HepG2 (cell line): ENCODE measurements around the gene FUT6. TPM values are rescaled to one million over a fixed set of nuclear protein-coding genes. Genes with fewer than 3 reads are reported as not detected.

Source experiments
- DMAP1 ChIP-seq: IDR thresholded peaks from 2 replicates; pipeline ENCODE4 v1.6.1; 2016
- GABPB1 ChIP-seq: IDR thresholded peaks from 2 replicates; pipeline ENCODE4 v1.6.1; 2016; ENCODE audit warnings: mild to moderate bottlenecking, missing genetic modification reagents, moderate library complexity, missing compliant biosample characterization
- HBP1 ChIP-seq: IDR thresholded peaks from 2 replicates; pipeline ENCODE4 v1.6.1; 2016; ENCODE audit warnings: low read depth, control low read depth
- HNF4A ChIP-seq: sonication (generic); formaldehyde crosslinking; IDR thresholded peaks from 2 replicates; pipeline ENCODE4 v1.4.0; 2020; ENCODE audit warnings: missing genetic modification reagents
- HOXA3 ChIP-seq: sonication (generic); formaldehyde crosslinking; IDR thresholded peaks from 2 replicates; pipeline ENCODE4 v1.5.0; 2020; ENCODE audit warnings: missing genetic modification reagents
- JDP2 ChIP-seq: sonication (generic); formaldehyde crosslinking; IDR thresholded peaks from 2 replicates; pipeline ENCODE4 v1.8.1; 2022; ENCODE audit warnings: missing genetic modification reagents, borderline replicate concordance
- MED1 ChIP-seq: sonication (generic); formaldehyde crosslinking; IDR thresholded peaks from 2 replicates; pipeline ENCODE4 v1.4.0; 2020; ENCODE audit warnings: missing genetic modification reagents
- NFIC ChIP-seq: IDR thresholded peaks from 2 replicates; pipeline ENCODE4 v1.6.1; 2012; ENCODE audit warnings: mild to moderate bottlenecking, low read length, inconsistent platforms
- REPIN1 ChIP-seq: sonication (generic); formaldehyde crosslinking; IDR thresholded peaks from 2 replicates; pipeline ENCODE4 v1.8.0; 2022; ENCODE audit warnings: missing genetic modification reagents, low read depth, mild to moderate bottlenecking, borderline replicate concordance
- SKIL ChIP-seq: sonication (generic); formaldehyde crosslinking; IDR thresholded peaks from 2 replicates; pipeline ENCODE4 v1.8.0; 2022; ENCODE audit warnings: missing genetic modification reagents, mild to moderate bottlenecking, moderate library complexity, borderline replicate concordance
- TCF7L2 ChIP-seq: IDR thresholded peaks from 2 replicates; pipeline ENCODE4 v1.6.1; 2011; ENCODE audit warnings: mild to moderate bottlenecking, low read depth, low read length, moderate library complexity
- YEATS4 ChIP-seq: sonication (generic); formaldehyde crosslinking; IDR thresholded peaks from 2 replicates; pipeline ENCODE4 v1.4.0; 2020; ENCODE audit warnings: missing genetic modification reagents, borderline replicate concordance
- ZFX ChIP-seq: sonication (generic); formaldehyde crosslinking; IDR thresholded peaks from 2 replicates; pipeline ENCODE4 v1.4.0; 2020; ENCODE audit warnings: mild to moderate bottlenecking, low read depth, missing genetic modification reagents, moderate library complexity
- ZNF331 ChIP-seq: sonication (generic); formaldehyde crosslinking; IDR thresholded peaks from 2 replicates; pipeline ENCODE4 v1.4.0; 2020; ENCODE audit warnings: missing genetic modification reagents
- ZNF503 ChIP-seq: sonication (generic); formaldehyde crosslinking; IDR thresholded peaks from 2 replicates; pipeline ENCODE4 v1.4.0; 2020; ENCODE audit warnings: missing genetic modification reagents
- ZNF512B ChIP-seq: sonication (generic); formaldehyde crosslinking; IDR thresholded peaks from 2 replicates; pipeline ENCODE4 v1.5.1; 2020; ENCODE audit warnings: missing genetic modification reagents, mild to moderate bottlenecking, borderline replicate concordance
- ZNF788 ChIP-seq: sonication (generic); formaldehyde crosslinking; IDR thresholded peaks from 2 replicates; pipeline ENCODE4 v1.5.0; 2020; ENCODE audit warnings: mild to moderate bottlenecking, missing genetic modification reagents, borderline replicate concordance
- polyA plus RNA-seq, 8 experiments: library from polyadenylated mRNA; depleted of rRNA in 3 of 8; stranded (reverse) in 7 of 8; unstranded in 1 of 8; fragments of >200 nt; fragmentation: Illumina TruSeq in 4 of 8; extraction: Trizol in 4 of 8; gene quantifications; 2 replicates each; pipeline versions ENCODE4 v1.2.1 to v1.2.3, GENCODE V29; 2011 to 2016; ENCODE audit warnings: low read depth in 4 of 8, missing spikeins in 1 of 8, mixed read lengths in 1 of 8; ENCODE audit not compliant: insufficient read depth in 1 of 8
- total RNA-seq, 5 experiments: library from RNA; depleted of rRNA; stranded (reverse); fragments of >200 nt; fragmentation: Illumina TruSeq; extraction: Trizol; gene quantifications; 2 replicates each; pipeline ENCODE4 v1.2.3, GENCODE V29; 2016; ENCODE audit warnings: low read depth in 1 of 5
- TF ChIP-seq, protein P1 (sequence below): sonication (generic); formaldehyde crosslinking; IDR thresholded peaks from 2 replicates; pipeline ENCODE4 v1.4.0; 2020; ENCODE audit warnings: missing genetic modification reagents

FUT6 gene
- total and polyA plus RNA-seq, 2 of the 13 experiments (the other 11 are each of a cell fraction or from before 2014, with no cell fraction given) = 8.2 to 27.7 TPM

DNA sequence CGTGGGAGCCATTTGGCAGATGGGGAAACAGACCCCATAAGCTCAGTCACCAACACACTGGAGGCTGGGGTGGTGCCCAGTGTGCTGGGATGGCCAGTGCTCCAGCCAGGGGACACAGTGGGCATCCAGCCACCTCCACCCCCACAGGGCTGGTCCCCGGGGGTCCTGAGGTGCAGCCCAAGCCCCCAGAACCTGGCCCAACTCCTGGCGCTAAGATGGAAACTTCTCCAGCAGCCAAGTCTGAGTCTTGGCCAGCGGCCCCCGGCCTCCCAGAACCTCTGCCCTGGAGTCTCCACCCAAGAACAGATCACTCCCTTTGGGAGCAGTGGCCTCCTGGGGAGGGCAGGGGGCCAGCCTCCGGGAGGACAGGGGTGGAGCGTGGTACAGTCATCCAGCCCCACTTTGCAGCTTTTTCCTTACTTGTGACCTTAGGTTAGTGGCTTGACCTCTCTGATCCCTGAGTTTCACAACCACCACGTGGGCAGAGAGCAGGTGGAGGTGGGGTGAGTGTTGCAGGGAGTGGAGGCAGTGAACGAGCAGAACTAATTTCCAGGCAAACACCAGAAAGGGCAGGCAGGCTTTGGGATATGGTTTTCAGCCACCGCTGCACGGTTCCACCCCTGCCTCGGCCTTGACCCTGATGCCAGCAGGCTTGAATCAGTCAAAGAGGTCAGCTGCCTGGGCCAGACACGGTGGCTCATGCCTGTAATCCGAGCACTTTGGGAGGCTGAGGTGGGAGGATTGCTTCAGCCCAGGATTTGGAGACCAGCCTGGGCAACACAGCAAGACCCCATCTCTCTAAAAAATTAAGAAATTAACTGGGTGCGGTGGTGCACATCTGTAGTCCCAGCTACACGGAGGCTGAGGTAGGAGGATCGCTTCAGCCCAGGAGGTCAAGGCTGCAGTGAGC, 38.9 kb downstream of the FUT6 start (continued):
- TF ChIP-seq HOXA3 (CRISPR knock-in tag) (peak; percentile 48), NFIC (no peak), JDP2 (CRISPR knock-in tag) (no peak), YEATS4 (CRISPR knock-in tag) (0 out of 2 replicates have a peak, but pooled peaks have one; percentile 47), TCF7L2 (no peak), SKIL (CRISPR knock-in tag) (peak; percentile 51), ZNF503 (CRISPR knock-in tag) (0 out of 2 replicates have a peak, but pooled peaks have one; percentile 37), ZNF331 (CRISPR knock-in tag) (peak; percentile 86), ZFX (0 out of 2 replicates have a peak, but pooled peaks have one; percentile 7), REPIN1 (CRISPR knock-in tag) (peak; percentile 62; the same call in 1 of the 2 replicates), ZNF512B (CRISPR knock-in tag) (no peak), GABPB1 (CRISPR knock-in tag) (peak; percentile 26; the same call in 1 of the 2 replicates), HBP1 (CRISPR knock-in tag) (peak; percentile 49; the same call in 1 of the 2 replicates), DMAP1 (CRISPR knock-in tag) (peak; percentile 58; the same call in 1 of the 2 replicates), HNF4A (peak; percentile 57), ZNF788 (CRISPR knock-in tag) (peak; percentile 49; the same call in 1 of the 2 replicates), MED1 (peak; percentile 46; the same call in 1 of the 2 replicates)
- TF ChIP-seq, protein P1, sequence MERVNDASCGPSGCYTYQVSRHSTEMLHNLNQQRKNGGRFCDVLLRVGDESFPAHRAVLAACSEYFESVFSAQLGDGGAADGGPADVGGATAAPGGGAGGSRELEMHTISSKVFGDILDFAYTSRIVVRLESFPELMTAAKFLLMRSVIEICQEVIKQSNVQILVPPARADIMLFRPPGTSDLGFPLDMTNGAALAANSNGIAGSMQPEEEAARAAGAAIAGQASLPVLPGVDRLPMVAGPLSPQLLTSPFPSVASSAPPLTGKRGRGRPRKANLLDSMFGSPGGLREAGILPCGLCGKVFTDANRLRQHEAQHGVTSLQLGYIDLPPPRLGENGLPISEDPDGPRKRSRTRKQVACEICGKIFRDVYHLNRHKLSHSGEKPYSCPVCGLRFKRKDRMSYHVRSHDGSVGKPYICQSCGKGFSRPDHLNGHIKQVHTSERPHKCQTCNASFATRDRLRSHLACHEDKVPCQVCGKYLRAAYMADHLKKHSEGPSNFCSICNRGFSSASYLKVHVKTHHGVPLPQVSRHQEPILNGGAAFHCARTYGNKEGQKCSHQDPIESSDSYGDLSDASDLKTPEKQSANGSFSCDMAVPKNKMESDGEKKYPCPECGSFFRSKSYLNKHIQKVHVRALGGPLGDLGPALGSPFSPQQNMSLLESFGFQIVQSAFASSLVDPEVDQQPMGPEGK (CRISPR knock-in tag) = peak; percentile 65
